ENCODE data around the gene ZNF784.

DNA sequence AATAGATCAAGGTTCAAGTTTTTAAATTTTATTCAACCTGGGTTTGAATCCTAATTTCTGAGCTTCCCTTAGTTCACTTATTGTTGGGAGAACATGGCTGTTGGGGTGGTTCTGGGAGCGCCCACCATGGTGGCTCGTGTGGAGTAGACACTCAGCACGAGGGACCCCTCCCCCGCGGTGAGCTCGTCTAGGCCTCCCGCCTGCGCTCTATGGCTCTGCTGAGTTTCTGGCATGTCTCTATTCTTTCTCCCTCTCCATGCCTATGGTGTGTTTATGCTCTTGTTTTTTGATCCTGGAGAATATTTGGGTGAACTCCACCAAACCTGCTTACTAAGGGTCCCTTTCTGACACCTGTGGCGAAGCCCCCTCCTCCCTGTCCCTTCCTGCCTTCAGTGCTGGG, 49.1 kb upstream of the ZNF784 start:
- TF ChIP-seq, protein P1, sequence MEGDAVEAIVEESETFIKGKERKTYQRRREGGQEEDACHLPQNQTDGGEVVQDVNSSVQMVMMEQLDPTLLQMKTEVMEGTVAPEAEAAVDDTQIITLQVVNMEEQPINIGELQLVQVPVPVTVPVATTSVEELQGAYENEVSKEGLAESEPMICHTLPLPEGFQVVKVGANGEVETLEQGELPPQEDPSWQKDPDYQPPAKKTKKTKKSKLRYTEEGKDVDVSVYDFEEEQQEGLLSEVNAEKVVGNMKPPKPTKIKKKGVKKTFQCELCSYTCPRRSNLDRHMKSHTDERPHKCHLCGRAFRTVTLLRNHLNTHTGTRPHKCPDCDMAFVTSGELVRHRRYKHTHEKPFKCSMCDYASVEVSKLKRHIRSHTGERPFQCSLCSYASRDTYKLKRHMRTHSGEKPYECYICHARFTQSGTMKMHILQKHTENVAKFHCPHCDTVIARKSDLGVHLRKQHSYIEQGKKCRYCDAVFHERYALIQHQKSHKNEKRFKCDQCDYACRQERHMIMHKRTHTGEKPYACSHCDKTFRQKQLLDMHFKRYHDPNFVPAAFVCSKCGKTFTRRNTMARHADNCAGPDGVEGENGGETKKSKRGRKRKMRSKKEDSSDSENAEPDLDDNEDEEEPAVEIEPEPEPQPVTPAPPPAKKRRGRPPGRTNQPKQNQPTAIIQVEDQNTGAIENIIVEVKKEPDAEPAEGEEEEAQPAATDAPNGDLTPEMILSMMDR (IDR thresholded peaks at IDR 0.05; ENCODE audit: low read depth, low read length): no peak
- TF ChIP-seq EZH2phosphoT487 (IDR thresholded peaks at IDR 0.05; ENCODE audit: low read depth): no peak
